NCI-H2107 treated with DMSO at 0.1 percent for 48 hours (cell line): ENCODE data around the gene PIRT.

Experiments used
- DNase-seq: peaks from one replicate; lab custom pipeline; 2025; ENCODE audit not compliant: unreplicated experiment; lab: John Stamatoyannopoulos, UW

The PIRT gene

GRCh38 chr17:10821770-10822169, 16.1 kb downstream of the PIRT start:
- DNase-seq = no peak

- no peak for DNase-seq
Measured at GRCh38 chr17:10821054-10821453, 16.8 kb downstream of the PIRT start.

GRCh38 chr17:10815319-10815718, 22.6 kb downstream of the PIRT start:
- DNase-seq = no peak

GRCh38 chr17:10814075-10814474, 23.8 kb downstream of the PIRT start:
- no peak for DNase-seq

GRCh38 chr17:10812674-10813073, 25.2 kb downstream of the PIRT start:
- no peak for DNase-seq

- DNase-seq = no peak
Measured at GRCh38 chr17:10809605-10810004, 28.3 kb downstream of the PIRT start.

GRCh38 chr17:10807704-10808128, 30.2 kb downstream of the PIRT start:
- DNase-seq = no peak

GRCh38 chr17:10806545-10807262, 31.2 kb downstream of the PIRT start:
- no peak for DNase-seq

- no peak for DNase-seq
Measured at GRCh38 chr17:10805911-10806310, 32.0 kb downstream of the PIRT start.

GRCh38 chr17:10804546-10804945, 33.3 kb downstream of the PIRT start:
- no peak for DNase-seq

GRCh38 chr17:10803830-10804475, 33.9 kb downstream of the PIRT start, which contains the start of gene TMEM238L:
TSS of gene TMEM238L (minus strand) at chr17:10804099. CDS start at chr17:10803963, 136 bp downstream.
- DNase-seq = no peak

GRCh38 chr17:10803350-10803749, 34.5 kb downstream of the PIRT start:
- DNase-seq = no peak

- DNase-seq = no peak
Measured at GRCh38 chr17:10802496-10803284, 35.2 kb downstream of the PIRT start.

- no peak for DNase-seq
Measured at GRCh38 chr17:10799407-10799806, 38.5 kb downstream of the PIRT start.

GRCh38 chr17:10798910-10799309, 39.0 kb downstream of the PIRT start:
- no peak for DNase-seq

- DNase-seq = no peak
Measured at GRCh38 chr17:10798332-10798749, 39.5 kb downstream of the PIRT start.

- DNase-seq = no peak
Measured at GRCh38 chr17:10797476-10798328, 40.2 kb downstream of the PIRT start.

GRCh38 chr17:10793816-10794215, 44.1 kb downstream of the PIRT start:
- DNase-seq = no peak

GRCh38 chr17:10793256-10793655, 44.6 kb downstream of the PIRT start:
- no peak for DNase-seq

GRCh38 chr17:10792151-10792550, 45.7 kb downstream of the PIRT start:
- no peak for DNase-seq
